Heart right ventricle (tissue), 16 donors: ENCODE results near the gene SCGB2A2. TPM values are rescaled to one million over a fixed set of nuclear protein-coding genes. Genes with fewer than 3 reads are reported as not detected.

Source experiments
- ATAC-seq, 8 donors: fragments of 200-7000 bp; cut with Tn5 transposase; one replicate each; pipeline ENCODE4 v1.9.1; 2020; ENCODE audit warnings: mild to moderate bottlenecking in 8 of 8, moderate library complexity in 8 of 8, moderate number of reproducible peaks in 1 of 8
- DNase-seq, 2 donors: peaks; one replicate each; pipeline ENCODE4 v3.0.0-alpha.2; 2020
- H3K27ac ChIP-seq, 10 donors: fragments of 200-600 bp; sonication (generic) in 2 of 10; one replicate each; pipeline versions ENCODE4 v1.5.0 to v1.8.0; 2020 to 2022; ENCODE audit warnings: mild to moderate bottlenecking in 3 of 10
- H3K27me3 ChIP-seq, 7 donors: fragments of 200-600 bp; one replicate each; pipeline ENCODE4 v1.8.0; 2021 to 2022; ENCODE audit warnings: mild to moderate bottlenecking in 2 of 7
- H3K36me3 ChIP-seq, 9 donors: fragments of 200-600 bp; sonication (generic) in 1 of 9; one replicate each; pipeline versions ENCODE4 v1.5.0 to v1.8.0; 2020 to 2022; ENCODE audit warnings: mild to moderate bottlenecking in 2 of 9
- H3K4me1 ChIP-seq, 9 donors: fragments of 200-600 bp; sonication (generic) in 1 of 9; one replicate each; pipeline versions ENCODE4 v1.5.0 to v1.8.0; 2020 to 2022; ENCODE audit warnings: mild to moderate bottlenecking in 4 of 9
- H3K4me3 ChIP-seq, 10 donors: fragments of 200-600 bp; sonication (generic) in 2 of 10; one replicate each; pipeline versions ENCODE4 v1.5.0 to v1.8.0; 2020 to 2022; ENCODE audit warnings: mild to moderate bottlenecking in 7 of 10, moderate library complexity in 2 of 10
- H3K9me3 ChIP-seq, 11 donors: fragments of 200-600 bp in 10 of 11; sonication (generic) in 2 of 11; one replicate each; pipeline versions ENCODE4 v1.5.0 to v1.8.0; 2013 to 2022; ENCODE audit warnings: mild to moderate bottlenecking in 2 of 11, control low read depth in 1 of 11, moderate library complexity in 1 of 11
- WGBS, 2 donors: extraction: QIAGEN DNeasy Blood & Tissue Kit; methylation state at CpG; one replicate each; pipeline ENCODE4 v1.1.7; 2013; ENCODE audit warnings: inconsistent platforms in 1 of 2; 5-methylcytosine and 5-hydroxymethylcytosine counted together
- intact Hi-C, 10 donors: fragments of 100-400 bp; cut with DNase I; formaldehyde crosslinking; loops; one replicate each; pipeline versions ENCODE4 v1.11.1 to v1.14.2; 2022
- long read RNA-seq, 3 donors: library from polyadenylated mRNA; unstranded; transcript quantifications; one replicate each; pipeline ENCODE4 v2.0.0, GENCODE V29; 2020 to 2021
- polyA plus RNA-seq, 2 donors: library from polyadenylated mRNA; stranded (reverse); fragments of 200-250 nt; gene quantifications; one replicate each; pipeline ENCODE4 v1.2.3, GENCODE V29; 2013
- total RNA-seq, 10 donors: library from RNA; stranded (reverse); fragmentation: NEBNext Ultra II Directional in 3 of 10; extraction: Animal tissue kit (Norgen Biotek cat#: 25700) in 3 of 10; gene quantifications; one replicate each; pipeline versions ENCODE4 v1.2.1 to v1.2.4, GENCODE V29; 2021 to 2023
- TF ChIP-seq, protein P1 (sequence below), 9 donors: fragments of 200-600 bp; sonication (generic) in 2 of 9; IDR thresholded peaks; one replicate each; pipeline versions ENCODE4 v1.5.0 to v1.8.0; 2021 to 2022; ENCODE audit warnings: antibody characterized with exemption in 9 of 9, mild to moderate bottlenecking in 5 of 9, moderate library complexity in 1 of 9
- donor health status: Arrhythmogenic right ventricular cardiomyopathy.
- donor health status: ischemic (EF 13 %, LVEDD 7.1; RV severe dilation, severe dysfunction).
- donor health status: healthy with polysubstance abuse.
- donor health status: DM: no; HTN: yes; CAD: no.
- donor health status: DM: no; HTN: no; CAD: no.
- donor health status: ischemic (EF 25% LVEDD 6.9; RV normal size, moderate dysfunction).
- donor health status: ischemic (EF 25% LVEDD 5.7; RV mildly dilated, moderate dysfunction).
- donor health status: healthy.
- donor health status: DM: yes; HTN: yes; CAD: no.
- donor health status: Ischemic cardiomyopathy.
- donor health status: ischemic (EF 35%, LVEDD 5.7; RV mildly dilated, moderate dysfunction).
- donor health status: nonischemic (EF 11% LVEDD 7.7; RV severe dilation, severe dysfunction).
- donor health status: DM: yes; HTN: yes; CAD: no.
- donor health status: PGD.
- donor health status: ischemic (EF 29% LVEDD 5.4; RV normal size, mild dysfunction).
- donor health status: nonischemic (EF 23%, LVEDD 6.1; RV moderate dilation, normal function).

SCGB2A2 gene
- total RNA-seq (not detected), polyA plus RNA-seq (not detected)
- long read RNA-seq, donor 1 = 0 reads
- long read RNA-seq, donor 2 = 0 reads
- long read RNA-seq, donor 3 = 0 reads

DNA sequence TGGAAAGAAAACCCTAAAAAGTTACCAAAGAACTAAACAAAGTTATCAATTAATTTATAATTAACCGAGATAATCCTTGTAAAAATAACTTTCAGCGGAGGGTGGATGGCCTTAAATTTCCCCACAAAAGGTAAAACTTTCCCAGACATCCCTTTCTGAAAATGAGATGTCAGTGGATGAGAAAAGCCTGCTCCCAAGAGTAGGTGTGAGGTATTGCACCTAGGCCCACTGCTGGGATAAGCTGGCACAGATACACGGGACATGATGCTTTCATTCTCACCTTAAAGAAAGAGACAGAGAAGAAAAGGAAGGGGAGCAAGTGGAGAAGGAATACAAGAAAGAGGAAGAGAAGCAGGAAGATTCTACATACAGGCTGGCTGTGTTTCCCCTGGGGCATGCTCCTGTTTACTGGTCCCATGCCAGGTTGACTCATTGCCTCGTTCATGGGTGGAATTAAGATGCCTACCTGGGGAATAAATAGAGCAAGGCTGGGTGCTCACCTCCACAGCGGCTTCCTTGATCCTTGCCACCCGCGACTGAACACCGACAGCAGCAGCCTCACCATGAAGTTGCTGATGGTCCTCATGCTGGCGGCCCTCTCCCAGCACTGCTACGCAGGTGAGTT is at the start of gene SCGB2A2:
SCGB2A2 (plus strand) TSS at position 505 of the 625 bp plus-strand sequence; CDS start at position 564, 59 bp downstream.
- WGBS, 2 donors = 75 to 76% methylated on average over 10 of the region's 10 CpGs

DNA sequence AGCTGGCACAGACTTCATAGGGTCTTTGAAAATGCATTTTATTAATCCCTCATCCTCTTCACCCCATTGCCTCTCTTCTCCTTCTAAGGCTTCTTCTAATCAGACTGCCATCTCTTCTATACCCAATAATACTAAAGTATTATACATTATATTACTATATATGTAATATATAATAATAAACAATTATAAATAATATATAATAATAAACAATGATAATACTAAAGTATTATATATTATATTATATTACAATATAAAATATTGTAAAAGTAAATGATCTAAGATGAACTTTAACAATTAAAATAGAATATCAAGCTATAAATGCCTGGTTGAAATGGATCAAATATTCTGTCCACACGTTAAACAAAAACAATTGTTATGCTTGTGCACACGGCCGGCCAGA is 48.5 kb upstream of the SCGB2A2 start:
- H3K27ac ChIP-seq = no peak overlapping the region
- 93 to 96% methylated on average over 3 of the region's 3 CpGs for WGBS, 2 donors
- H3K4me1 ChIP-seq = no peaks in the 10 kb centered on the region
- H3K36me3 ChIP-seq = no peaks in the 10 kb centered on the region
- peaks cover 0 to 51% (median 29%) of the 10 kb centered on the region in 11 donors for H3K9me3 ChIP-seq
- intact Hi-C loops = loop anchor here in 1 of 10 donors (10.0 kb wide), 1 partner anchor 83 kb away; no protein-coding TSS in a partner anchor
- DNase-seq (no peak), ATAC-seq (no peak)
- TF ChIP-seq, protein P1, sequence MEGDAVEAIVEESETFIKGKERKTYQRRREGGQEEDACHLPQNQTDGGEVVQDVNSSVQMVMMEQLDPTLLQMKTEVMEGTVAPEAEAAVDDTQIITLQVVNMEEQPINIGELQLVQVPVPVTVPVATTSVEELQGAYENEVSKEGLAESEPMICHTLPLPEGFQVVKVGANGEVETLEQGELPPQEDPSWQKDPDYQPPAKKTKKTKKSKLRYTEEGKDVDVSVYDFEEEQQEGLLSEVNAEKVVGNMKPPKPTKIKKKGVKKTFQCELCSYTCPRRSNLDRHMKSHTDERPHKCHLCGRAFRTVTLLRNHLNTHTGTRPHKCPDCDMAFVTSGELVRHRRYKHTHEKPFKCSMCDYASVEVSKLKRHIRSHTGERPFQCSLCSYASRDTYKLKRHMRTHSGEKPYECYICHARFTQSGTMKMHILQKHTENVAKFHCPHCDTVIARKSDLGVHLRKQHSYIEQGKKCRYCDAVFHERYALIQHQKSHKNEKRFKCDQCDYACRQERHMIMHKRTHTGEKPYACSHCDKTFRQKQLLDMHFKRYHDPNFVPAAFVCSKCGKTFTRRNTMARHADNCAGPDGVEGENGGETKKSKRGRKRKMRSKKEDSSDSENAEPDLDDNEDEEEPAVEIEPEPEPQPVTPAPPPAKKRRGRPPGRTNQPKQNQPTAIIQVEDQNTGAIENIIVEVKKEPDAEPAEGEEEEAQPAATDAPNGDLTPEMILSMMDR (IDR thresholded peaks at IDR 0.05) = no peak
- peaks cover 0 to 3% (median 0%) of the 10 kb centered on the region in 7 donors for H3K27me3 ChIP-seq
- no peak overlapping the region for H3K4me3 ChIP-seq

More for the DNA sequence above, at the start of gene SCGB2A2:
- Histone ChIP-seq H3K27me3 (peaks cover 0 to 39% (median 17%) of the 10 kb centered on the region in 7 donors), H3K36me3 (no peaks in the 10 kb centered on the region), H3K9me3 (no peaks in the 10 kb centered on the region), H3K27ac (no peak within 1 kb of the TSS), H3K4me3 (no peak within 1 kb of the TSS), H3K4me1 (no peaks in the 10 kb centered on the region)
- ATAC-seq (no peak), DNase-seq (no peak)
- TF ChIP-seq, protein P1 (IDR thresholded peaks at IDR 0.05) = peak in 4 of 9 donors; percentile 10 to 31 (median 19)
- intact Hi-C loops = no loop called here

DNA sequence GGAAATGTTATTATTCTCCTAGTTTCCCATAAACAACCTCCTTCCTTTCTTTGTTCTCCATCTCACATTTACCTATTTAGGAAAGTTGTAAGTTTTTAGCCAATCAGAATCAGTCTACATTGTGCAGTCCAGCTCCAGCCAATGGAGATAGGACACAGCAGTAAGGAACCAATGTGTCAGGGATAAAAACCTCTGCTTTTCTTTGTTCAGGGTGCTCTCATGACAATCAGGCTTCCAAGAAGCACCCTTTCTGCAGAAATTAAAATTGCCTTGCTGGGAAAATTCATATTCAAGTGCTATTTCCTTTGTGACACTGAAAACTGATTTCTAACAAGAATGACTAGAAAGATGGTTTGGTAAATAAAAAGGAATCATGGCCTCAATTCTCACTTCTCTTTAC is 46.9 kb upstream of the SCGB2A2 start:
- ATAC-seq (no peak), DNase-seq (no peak)
- H3K36me3 ChIP-seq = no peaks in the 10 kb centered on the region
- no peaks in the 10 kb centered on the region for H3K4me1 ChIP-seq
- TF ChIP-seq, protein P1 (IDR thresholded peaks at IDR 0.05) = no peak
- H3K9me3 ChIP-seq = peaks cover 0 to 51% (median 29%) of the 10 kb centered on the region in 11 donors
- no peak overlapping the region for H3K27ac ChIP-seq
- intact Hi-C loops = loop anchor here in 1 of 10 donors (10.0 kb wide), 1 partner anchor 82 kb away; no protein-coding TSS in a partner anchor
- H3K4me3 ChIP-seq = no peak overlapping the region
- peaks cover 0 to 5% (median 0%) of the 10 kb centered on the region in 7 donors for H3K27me3 ChIP-seq

DNA sequence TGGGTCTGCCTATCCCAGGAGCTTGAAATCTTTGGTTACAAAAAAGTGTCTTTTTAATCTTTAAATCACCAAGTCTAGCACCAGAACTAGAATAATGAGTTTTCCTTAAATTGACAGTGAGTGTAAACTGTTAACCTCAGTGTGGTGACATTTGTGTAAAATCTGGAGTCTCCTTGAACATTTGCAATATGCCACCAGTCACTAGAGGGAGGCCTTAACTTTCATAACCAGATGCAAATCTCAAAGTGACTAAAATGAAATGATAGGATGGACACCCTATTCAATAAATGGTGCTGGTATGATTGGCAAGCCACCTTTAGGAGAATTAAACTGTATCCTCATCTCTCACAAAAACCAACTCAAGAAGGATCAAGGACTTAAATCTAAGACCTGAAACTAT is 36.2 kb upstream of the SCGB2A2 start:
- peaks cover 0 to 33% (median 20%) of the 10 kb centered on the region in 7 donors for H3K27me3 ChIP-seq
- H3K9me3 ChIP-seq = no peaks in the 10 kb centered on the region
- H3K4me3 ChIP-seq = no peak overlapping the region
- no peak overlapping the region for H3K27ac ChIP-seq
- intact Hi-C loops = no loop called here
- no peaks in the 10 kb centered on the region for H3K4me1 ChIP-seq
- ATAC-seq (no peak), DNase-seq (no peak)
- TF ChIP-seq, protein P1 (IDR thresholded peaks at IDR 0.05) = no peak
- H3K36me3 ChIP-seq = no peaks in the 10 kb centered on the region
